ENCODE measurements around the gene SNX9.
A peak's percentile ranks its signal among the peaks of the same experiment; 100 is the strongest.
"Not testable (repeated sequence)": the region's sequence is repeated elsewhere in the genome, so short reads cannot be mapped to it uniquely, and the experiment has no call there.

SNX9 gene

DNA sequence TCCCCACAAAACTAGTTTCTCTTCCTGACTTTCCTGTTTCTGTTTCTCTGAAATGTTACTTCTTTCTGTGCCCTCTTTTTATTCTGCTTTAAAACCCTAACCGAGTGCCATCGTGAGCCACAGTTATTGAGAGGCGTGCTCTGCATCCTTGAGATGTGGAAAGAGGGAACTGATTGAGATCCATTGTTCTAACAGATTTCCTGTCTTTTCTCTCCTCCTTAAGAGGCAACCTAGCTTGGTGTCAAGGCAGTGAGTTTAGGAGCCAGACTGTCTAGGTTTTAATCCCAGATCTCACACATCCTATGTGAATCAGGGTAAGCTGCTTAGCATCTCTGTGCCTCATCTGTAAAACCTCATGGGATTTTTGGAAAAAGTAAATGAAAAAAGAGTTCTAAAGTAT, 57.5 kb downstream of the SNX9 start:
- no peak for DNase-seq (ENCODE audit: low read depth in 2 of 2, low spot score in 1 of 2)

DNA sequence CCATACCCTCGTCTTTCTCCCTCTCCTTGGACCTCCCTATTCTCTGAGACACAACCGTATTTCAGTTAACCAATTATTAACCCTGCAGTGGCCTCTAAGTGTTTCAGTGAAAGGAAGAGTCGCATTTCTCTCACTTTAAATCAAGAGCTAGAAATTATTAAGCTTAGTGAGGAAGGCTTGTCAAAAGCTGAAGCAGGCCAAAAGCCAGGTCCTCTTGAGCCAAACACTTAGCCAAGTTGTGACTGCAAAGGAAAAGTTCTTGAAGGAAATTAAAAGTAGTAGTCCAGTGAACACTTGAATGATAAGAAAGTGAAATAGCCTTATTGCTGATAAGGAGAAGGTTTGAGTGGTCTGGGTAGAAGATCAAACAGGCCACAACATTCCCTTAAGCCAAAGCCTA, 58.3 kb downstream of the SNX9 start:
- no peak for DNase-seq (ENCODE audit: low read depth in 2 of 2, low spot score in 1 of 2)

DNA sequence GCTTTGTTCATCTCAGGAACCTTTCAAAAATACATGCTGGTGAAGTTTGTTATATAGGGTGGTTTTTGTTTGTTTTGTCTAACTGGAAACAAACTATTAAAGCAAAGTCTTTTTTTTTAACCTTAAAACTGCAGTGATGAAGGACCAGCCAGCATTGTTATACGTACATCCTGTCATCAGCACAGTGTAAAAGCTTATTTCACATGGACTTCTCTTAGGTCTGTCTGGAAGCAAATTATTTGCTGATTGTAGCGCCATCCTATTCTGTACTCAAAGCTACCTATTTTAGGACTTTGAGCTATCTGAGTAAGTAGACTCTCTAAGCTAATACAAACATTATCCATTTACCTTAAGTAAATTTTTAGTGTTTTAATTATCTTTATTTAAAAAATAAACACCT, 61.7 kb downstream of the SNX9 start:
- DNase-seq (ENCODE audit: low read depth in 2 of 2, low spot score in 1 of 2): no peak

DNA sequence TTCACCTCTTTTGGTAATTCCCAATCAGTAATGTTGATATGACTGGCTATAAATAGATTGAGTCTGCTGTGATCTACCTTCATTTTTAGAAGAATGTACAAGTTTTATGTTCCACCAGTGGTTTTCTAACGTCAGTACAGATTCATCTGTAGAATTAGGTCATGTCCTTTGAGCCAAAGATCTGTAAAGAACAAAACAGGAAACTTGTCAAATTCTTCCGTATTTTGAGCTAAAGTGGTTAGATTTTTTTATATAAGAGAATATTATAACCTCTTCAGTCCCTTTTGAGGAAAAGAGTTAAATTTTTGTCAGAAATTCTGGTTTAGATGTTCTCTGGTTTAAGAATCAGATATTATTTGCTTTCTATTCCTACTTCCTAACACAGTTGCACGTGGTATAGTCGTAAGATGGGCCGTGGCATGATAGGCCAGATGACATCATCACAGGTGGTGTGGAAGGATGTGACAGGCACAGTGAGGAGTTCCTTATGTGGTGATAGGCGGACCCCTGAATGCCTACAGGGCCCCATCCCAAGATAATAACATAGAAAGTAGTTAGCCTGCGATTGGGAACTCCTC, 62.3 kb downstream of the SNX9 start:
- DNase-seq (ENCODE audit: low read depth in 2 of 2, low spot score in 1 of 2): peak in 1 of 2 donors; percentile 25

DNA sequence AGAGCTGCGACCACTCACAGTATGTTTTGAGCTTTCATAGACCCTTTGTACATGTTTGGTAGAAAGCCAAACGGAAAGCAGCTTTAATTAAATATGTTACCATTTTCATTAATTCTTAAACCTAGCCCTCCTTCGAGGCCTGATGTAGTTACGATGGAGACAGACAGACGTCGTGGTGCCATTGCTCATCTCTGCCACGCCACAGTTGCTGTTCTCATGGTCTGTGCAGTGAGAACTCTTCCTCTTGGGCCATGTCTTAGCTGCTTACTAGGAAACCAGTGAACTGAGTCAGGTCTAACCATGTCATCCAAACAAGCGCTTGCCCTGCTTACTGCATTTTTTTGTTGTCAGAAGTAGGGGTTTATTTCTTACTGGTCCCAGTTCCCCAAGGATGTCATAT, 62.8 kb downstream of the SNX9 start:
- DNase-seq (ENCODE audit: low read depth in 2 of 2, low spot score in 1 of 2): no peak

DNA sequence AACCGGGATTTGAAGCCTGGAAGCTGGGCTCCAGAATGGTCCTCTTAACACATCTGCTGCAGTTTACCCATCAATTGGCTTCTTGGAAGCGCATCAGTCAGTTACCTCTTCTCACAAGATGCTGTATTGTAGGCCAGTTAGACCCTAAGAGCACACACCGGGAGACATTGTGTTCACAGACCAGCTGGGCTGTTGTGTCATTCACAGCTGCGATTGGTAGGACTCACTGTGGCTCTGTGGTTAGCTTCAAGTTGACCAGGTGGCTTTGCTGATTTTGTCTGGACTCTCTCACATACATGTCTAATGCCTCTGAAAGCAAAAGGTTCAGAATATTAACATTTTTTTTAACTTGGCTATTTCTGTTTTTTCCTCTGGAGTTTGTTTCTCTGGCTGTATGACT, 64.8 kb downstream of the SNX9 start:
- no peak for DNase-seq (ENCODE audit: low read depth in 2 of 2, low spot score in 1 of 2)

DNA sequence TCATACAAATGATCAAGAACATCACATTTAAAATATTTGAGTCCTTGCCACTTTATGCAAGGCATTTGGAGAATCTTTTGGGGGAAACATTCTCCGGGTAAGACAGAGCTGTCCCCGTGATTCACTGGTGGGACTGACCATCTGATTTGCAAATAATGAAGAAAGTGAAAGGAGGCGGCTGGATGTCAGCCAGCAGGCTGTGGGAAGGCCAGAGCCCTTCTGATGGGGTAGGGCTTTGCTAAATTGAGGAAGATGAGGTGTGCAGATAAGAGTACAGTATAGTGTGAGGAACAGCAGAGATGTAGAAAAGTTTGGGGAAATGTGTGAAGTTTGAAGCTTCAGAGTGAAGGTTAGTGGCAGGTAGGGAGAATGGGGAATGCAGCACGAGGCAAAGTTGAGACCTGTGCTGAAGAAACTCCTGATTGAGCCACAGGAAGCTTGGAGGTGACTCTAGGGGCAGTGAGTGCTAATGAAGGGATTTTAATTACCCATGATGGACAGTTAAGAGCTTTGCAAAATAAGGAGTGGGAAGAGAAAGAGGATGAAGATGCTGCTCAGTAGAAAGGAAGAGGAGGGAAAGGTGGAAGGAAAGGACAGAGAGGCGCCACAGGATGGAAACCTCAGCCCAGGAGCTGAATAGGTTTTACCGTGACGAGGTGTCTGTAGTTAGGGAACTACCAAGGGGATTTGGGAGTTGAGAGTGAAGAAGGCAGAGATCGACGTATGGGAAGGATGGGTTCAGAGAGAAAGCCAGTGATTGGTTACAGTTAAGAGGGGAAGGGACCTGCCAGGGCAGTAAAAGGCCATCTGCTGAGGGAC, 68.7 kb downstream of the SNX9 start:
- DNase-seq (ENCODE audit: low read depth in 2 of 2, low spot score in 1 of 2): no peak

DNA sequence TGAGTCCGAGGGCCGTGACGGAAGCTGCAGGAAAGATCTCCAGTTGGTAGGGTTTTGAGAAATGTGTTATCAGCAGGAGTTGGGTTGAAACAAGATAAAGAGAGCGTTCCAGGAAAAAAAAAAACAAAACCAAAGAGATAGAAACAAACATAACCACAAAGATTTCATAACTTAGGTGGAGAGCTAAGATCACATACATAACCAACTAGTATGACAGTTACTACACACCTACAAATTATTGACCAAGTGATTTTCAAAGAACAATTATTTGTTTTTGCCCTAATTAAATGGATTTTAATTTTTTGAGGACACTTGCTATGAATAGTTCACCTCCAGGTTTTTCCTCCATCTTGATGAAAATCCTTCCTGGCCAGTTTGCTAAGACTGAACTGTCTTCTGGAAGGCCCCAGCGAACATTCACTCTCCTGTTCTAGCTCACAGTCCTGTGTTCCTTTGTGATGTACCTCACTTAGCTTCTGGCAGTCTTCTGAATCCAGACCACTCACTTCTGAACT, 69.4 kb downstream of the SNX9 start:
- no peak for DNase-seq (ENCODE audit: low read depth in 2 of 2, low spot score in 1 of 2)

DNA sequence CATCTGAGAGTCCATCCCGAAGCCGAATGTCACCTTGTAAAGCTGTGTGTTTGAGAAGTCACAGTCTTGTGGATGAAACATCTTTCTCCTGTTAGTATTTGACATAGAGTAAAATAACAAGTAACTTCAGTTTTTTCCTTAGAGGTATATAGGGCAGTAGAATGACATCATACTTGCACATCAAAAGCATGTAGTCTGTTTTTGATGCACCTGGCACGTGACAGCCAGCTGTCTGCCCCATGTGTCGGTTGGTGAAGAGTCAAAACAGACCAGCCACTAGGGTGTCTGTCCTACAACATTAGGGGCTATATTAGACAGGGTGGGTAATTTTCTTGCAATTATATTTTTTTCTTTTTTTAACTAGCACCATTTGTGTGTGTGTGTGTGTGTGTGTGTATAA, 70.2 kb downstream of the SNX9 start:
- no peak for DNase-seq (ENCODE audit: low read depth in 2 of 2, low spot score in 1 of 2)

DNA sequence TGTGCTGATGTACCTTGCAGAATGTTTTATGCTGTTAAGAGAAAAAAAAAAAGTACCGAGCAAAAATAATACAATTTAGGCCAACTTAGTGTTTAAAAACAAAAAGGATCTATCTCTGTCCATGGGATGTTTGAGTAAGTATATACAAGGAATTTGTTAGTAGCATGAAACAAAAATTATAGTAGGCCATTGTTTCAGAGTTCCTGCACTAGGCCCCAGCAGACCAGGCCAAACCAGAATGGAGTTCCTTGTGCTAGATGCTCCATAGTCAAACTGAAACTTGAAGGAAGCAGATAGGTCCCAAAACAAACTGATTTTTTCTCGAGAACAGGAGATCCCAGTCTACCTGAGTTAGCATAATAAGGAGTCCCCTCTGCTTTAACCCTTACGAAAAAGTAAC, 72.5 kb downstream of the SNX9 start:
- DNase-seq (ENCODE audit: low read depth in 2 of 2, low spot score in 1 of 2): no peak

DNA sequence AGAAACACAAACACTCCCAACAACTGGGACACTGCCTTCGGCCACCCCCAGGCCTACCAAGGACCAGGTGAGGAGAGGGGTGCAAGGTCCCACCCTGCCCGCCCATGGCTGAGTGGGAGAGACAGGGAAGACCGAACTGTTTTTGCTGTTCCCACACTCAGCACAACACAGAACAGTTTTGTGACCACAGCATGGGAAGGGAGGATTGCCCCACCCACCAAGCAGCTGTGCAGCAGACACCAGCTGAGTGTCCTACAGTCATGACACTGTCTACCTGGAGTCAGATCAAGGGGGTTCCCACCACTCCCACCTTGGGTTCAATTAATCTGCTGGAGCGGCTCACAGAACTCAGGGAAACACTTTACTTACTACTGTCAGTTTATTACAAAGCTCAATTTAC, 73.9 kb downstream of the SNX9 start:
- DNase-seq (ENCODE audit: low read depth in 2 of 2, low spot score in 1 of 2): no peak

DNA sequence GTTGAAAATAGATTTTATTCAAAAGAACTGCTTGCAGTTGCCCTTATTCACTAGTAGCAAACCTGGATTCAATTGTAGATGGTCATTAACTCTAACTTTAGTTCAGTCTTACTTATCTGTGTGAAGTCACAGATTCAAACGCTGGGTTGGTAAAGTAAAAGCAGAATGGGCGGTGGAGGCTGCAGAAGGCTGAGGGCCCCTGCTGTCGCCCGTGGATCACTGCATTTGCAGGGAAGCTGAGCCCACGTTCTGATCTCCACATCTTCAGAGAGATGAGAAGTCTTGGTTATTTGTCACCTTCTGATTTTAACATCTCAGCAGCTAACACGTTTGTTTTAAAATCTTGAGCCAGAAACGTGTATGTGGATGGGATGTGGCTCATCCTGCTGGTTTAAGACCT, 75.1 kb downstream of the SNX9 start:
- no peak for DNase-seq (ENCODE audit: low read depth in 2 of 2, low spot score in 1 of 2)

DNA sequence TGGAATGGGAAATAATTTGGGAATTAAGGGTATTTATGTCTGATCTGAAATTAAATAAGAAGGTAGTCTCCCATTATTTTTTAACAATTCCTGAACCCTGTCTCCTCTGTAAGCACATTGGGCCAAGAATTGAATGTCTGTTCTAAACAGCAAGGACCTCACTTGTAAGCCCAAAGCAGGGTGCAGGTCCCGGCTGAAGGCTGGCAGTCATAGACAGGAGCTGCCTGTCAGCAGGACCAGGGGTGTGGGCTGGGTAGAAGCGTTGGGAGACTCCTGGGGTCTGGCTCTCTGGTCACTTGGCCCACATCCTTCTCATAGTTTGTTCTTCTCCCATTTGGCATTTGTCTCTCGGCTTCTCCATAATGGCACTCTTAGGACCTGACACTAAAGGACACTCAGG, 75.6 kb downstream of the SNX9 start:
- no peak for DNase-seq (ENCODE audit: low read depth in 2 of 2, low spot score in 1 of 2)

DNA sequence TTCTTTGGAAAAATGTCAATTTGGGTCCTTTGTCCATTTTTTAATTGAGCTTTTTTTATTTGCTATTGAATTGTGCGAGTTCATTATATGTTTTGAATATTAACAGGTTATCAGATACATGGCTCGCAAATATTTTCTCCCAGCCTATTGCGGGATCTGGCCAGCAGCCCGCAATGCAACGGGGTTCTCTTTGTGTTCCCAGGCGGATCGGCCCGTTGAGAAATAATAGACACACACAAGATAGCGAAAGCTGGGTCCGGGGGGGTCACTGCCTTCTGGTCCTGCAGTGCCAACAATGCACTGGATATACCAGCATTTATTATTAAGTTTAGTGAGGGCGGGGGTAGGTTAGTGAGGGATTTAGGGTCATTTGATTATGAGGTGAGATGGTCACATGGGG, 77.2 kb downstream of the SNX9 start:
- not testable (repeated sequence) for DNase-seq (ENCODE audit: low read depth in 2 of 2, low spot score in 1 of 2)

DNA sequence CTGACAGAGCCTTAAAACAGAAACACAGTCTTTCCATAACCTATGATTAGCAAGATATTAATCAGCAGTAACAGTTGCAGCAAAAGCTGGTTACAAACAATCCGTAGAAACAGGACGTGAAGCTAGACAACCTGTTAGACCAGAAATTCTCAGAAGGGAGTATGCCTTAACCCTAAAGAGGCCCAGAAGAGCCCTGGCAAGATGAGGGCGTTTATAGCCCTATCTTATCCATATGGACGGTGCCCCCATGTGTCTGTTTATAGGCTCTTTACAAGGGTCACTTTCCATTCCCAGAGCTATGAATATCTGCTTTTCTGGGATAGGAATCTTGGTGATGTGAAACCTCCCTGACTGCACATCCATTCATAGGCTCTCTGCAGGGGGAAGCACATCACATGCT, 77.7 kb downstream of the SNX9 start:
- not testable (repeated sequence) for DNase-seq (ENCODE audit: low read depth in 2 of 2, low spot score in 1 of 2)

DNA sequence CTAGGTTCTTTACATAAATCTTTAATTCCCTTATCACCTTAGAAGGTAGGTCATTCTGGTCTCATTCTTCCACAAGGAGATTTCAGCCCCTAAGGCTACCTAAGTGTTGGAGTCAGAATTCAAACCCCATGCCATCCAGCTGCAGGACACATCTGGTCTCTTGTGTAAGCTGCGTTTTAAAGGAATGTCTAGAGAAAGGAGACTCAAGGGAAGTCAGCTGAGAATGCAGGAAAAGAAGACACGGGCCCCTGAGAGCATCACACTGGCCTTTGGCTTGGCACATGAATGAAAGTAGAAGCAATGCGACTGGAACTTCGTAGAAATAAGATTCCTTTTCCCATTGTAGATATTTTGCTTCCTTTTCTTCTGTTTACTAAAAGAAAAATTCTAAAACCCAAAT, 82.0 kb downstream of the SNX9 start:
- DNase-seq (ENCODE audit: low read depth in 2 of 2, low spot score in 1 of 2): no peak

DNA sequence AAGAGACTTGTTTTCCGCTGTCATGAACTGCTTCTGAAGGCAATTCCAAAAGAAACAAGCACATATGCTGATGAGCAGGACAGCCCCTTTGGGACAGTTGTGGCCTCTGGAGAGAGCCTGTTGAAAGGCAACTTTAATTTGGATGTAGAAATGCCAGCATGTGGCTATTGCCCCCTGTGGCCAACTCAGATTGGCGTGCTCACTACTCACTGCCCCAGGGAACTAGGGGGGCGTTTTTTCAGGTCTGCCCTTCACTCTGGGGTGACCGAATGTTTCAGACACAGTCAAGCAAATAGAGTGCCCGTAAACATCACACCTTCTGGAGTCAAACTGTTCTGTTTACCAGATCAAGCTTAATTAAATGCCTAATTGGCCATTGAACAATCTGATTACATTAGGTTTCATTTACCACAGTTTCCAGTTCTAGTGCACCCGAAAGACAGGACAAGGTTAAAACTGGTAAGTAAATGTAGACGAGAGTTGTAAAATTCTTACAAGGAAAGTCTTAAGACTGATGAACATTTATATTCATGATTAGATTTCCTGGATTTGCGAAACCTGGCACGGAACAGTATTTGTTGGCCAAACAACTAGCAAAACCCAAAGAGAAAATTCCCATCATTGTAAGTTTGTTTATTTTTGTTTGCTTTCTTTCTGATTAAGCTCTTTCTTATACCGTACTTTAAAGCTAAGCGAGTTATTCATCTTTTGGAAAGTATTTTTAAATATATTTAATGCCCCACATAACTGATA, 82.7 kb downstream of the SNX9 start:
- DNase-seq (ENCODE audit: low read depth in 2 of 2, low spot score in 1 of 2): no peak

DNA sequence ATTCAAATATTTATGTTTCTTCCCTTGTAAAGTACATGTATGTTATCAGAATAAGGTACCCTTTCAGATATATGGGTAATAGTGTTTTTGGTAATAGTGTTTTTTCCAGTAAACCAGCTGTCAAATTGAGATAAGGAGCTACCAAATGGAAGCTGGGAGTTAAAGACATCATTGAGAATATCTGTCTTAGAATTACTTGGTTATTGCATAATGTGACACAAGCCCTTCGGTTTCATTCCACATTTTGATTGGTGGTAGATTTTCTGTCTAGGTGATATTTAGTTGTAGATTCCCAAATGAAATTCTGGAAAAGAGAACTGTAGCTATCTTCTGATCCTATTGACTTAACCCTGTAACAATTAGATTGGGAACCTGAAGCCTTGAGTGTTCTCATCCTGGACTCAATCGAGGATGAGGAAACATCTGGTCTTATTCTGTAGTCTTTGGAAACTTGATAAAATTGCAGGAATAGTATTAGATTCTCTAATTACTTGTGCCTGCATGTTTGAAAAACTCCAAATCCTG, 83.6 kb downstream of the SNX9 start:
- no peak for DNase-seq (ENCODE audit: low read depth in 2 of 2, low spot score in 1 of 2)

DNA sequence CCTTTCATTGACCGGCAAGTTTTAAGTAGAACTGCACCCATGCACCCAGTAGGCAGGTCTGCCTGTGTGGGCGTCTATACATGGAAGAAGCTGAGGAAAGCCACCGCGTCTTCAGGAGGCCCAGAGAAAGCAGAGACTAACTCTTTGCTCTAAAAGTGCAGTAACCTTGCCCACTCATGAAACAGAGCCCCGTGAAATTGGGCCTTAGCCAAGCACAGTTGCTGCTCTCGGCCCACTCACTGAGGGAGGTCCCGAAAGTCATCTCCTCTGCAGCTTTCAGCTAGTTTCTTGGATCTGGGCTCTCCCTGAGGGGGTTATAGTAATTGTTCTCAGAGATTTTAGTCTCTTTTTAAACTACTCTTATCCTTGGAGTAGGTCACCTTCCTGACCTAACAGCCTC, 84.6 kb downstream of the SNX9 start:
- no peak for DNase-seq (ENCODE audit: low read depth in 2 of 2, low spot score in 1 of 2)

DNA sequence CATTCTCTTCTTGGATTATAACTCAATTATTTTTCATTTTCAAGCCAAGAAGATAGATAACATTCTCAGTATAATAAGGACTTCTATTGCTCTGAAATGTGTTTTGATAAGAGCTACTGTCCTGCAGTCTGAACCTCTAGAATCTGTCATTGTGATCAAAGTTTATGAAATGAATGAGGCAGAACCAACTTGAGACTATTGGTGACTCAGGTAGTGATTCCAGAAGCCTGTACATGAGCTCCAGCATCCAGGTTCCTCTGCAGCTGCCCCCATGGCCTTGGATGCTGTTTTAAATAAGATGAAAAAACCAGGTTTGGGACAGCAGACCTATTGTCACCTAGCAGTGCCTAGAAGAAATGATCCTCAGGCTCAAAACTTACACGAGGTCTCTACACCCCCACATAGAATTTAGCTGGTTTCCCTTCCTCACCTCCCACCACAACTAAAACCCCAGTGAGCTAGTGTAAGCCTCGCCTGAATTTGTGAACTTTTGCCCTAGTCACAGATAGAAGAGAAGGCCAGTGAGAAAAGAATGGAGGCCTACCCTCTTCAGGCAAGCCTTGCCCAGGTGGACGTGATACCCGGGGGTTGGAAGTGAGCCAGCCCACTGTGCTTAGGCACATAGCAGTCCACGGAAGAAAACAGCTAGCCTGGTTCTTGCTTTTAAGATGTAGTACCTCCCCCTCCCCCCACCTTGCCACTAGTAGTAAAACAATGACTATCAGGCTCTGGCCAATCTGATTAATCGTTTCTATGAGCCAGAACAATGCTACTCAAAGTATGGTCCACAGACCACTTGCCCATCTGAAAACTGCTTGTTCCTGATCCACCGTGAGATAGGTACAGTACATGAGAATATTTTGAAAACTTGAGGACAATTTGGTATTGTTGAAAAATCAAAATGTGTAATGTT, 85.6 kb downstream of the SNX9 start:
- DNase-seq (ENCODE audit: low read depth in 2 of 2, low spot score in 1 of 2): no peak

DNA sequence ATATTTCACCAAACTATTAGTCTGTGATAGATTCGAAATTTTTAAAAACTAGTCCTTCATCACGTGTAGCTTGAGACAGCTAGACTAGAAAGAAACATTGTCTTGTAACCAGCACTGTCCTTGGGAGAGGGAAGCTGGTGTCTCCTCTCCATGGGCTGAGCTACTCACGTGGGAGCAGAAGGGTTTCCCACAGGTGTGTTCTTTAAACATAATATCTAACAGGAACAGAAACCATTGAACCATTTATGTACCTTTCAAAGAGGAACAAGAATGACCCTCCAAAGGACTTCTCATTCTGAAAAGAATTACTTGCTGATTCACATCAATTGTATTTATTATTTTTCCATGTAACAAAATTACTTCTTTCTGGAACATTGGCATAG, 86.2 kb downstream of the SNX9 start:
- no peak for DNase-seq (ENCODE audit: low read depth in 2 of 2, low spot score in 1 of 2)

Data from stimulated activated CD8-positive, alpha-beta memory T cell treated with anti-CD3 and anti-CD28 coated beads, Interleukin-4, amount 100 ng/mL, for 4 hours (primary cell).